ENCODE data around the gene TBC1D9B.

GRCh38 chr5:179834120-179834519, 73.6 kb downstream of the TBC1D9B start:
- no peak for TF ChIP-seq CTCF (IDR thresholded peaks at IDR 0.05)
- no peak for TF ChIP-seq POLR2A (IDR thresholded peaks at IDR 0.05)

All from lower leg skin (tissue), 3 donors.